Measurements from ENCODE around the gene AARS2.
A peak's percentile ranks its signal among the peaks of the same experiment; 100 is the strongest.

Gene AARS2

DNA sequence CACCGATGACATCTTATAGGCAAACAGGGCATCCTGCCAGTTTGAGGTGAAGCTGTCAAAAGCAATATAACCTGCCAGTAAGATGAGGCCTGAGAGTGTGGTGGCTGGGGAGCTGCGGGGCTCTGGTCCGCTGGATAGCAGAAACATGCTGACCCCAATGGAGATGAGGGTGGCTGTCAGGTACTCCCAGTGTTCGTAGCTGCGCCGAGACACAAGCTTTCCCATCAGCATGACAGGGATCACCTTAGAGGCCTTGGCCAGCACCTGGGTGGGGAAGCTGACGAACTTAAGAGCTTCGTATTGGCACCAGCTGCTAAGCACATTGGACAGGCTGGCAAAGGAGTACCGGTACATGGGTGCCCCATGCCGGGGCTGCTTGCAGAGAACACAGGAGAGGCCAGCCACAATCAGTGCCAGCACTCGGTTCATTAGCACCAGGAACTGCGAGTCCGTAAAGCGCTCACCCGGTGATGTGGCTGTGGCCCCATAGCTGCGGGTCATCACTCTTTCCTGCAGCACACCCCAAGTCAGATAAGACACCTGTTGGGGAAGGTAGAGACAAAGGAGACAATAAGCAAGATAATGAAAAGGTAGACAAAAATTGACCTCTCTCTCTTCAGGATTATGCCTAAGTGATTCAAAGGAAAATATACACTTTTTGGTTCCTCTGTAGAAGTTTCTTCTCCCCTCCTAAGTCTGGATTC is 57.9 kb downstream of the AARS2 start:
- peaks cover 62% of the 10 kb centered on the region for H3K36me3 ChIP-seq
- H3K27me3 ChIP-seq, result peaks cover 7% of the 10 kb centered on the region
- TF ChIP-seq CTCF (IDR thresholded peaks at IDR 0.05), result no peak
- H3K9me3 ChIP-seq, result no peaks in the 10 kb centered on the region
- H3K4me1 ChIP-seq (ENCODE audit: control insufficient read depth in 1 of 2, insufficient read depth in 1 of 2, low read depth in 1 of 2, low read length in 1 of 2), result peaks cover 16 to 17% of the 10 kb centered on the region in 2 experiments
- no peak overlapping the region for H3K4me3 ChIP-seq (ENCODE audit: low read depth in 1 of 2, low read length in 1 of 2)
- H3K27ac ChIP-seq, result no peak overlapping the region

- no peak overlapping the region for H3K27ac ChIP-seq
- H3K27me3 ChIP-seq, result peaks cover 7% of the 10 kb centered on the region
- no peak for TF ChIP-seq CTCF (IDR thresholded peaks at IDR 0.05)
- H3K4me3 ChIP-seq (ENCODE audit: low read depth in 1 of 2, low read length in 1 of 2), result no peak overlapping the region
- H3K4me1 ChIP-seq (ENCODE audit: control insufficient read depth in 1 of 2, insufficient read depth in 1 of 2, low read depth in 1 of 2, low read length in 1 of 2), result peaks cover 16 to 17% of the 10 kb centered on the region in 2 experiments
- no peaks in the 10 kb centered on the region for H3K9me3 ChIP-seq
- peaks cover 54% of the 10 kb centered on the region for H3K36me3 ChIP-seq
Measured at GRCh38 chr6:44254191-44255104, 58.7 kb downstream of the AARS2 start.

- H3K4me1 ChIP-seq (ENCODE audit: control insufficient read depth in 1 of 2, insufficient read depth in 1 of 2, low read depth in 1 of 2, low read length in 1 of 2), result peaks cover 16 to 17% of the 10 kb centered on the region in 2 experiments
Measured at GRCh38 chr6:44253307-44254101, 59.6 kb downstream of the AARS2 start.

DNA sequence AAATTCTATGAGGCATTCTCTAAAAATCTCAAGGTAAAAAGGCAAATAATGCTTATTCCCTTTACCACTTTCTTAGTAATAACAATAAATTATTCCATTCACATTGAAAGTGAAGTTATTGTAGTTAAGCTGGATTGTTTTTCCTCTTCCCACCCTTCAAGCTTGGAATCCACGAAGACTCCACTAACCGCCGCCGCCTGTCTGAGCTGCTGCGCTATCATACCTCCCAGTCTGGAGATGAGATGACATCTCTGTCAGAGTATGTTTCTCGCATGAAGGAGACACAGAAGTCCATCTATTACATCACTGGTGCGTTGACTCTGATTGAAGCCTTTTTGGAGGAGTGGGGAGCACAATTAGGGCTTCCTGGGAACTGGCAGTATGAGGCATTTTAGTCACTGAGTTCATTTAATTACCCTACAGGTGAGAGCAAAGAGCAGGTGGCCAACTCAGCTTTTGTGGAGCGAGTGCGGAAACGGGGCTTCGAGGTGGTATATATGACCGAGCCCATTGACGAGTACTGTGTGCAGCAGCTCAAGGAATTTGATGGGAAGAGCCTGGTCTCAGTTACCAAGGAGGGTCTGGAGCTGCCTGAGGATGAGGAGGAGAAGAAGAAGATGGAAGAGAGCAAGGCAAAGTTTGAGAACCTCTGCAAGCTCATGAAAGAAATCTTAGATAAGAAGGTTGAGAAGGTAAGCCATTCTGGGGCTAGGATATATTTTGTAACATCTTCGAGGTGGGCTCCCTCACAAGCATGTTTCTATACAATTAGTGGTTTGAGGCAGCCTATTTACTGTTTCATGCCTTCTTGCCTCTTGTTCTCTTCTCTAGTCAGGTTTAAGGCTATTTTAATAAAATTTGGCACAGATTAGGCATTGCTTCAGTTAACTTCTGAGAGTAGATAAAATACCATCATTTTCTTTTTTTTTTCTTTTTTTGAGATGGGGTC is 61.3 kb downstream of the AARS2 start:
- peaks cover 4% of the 10 kb centered on the region for H3K27me3 ChIP-seq
- no peak overlapping the region for H3K4me3 ChIP-seq (ENCODE audit: low read depth in 1 of 2, low read length in 1 of 2)
- H3K27ac ChIP-seq, result no peak overlapping the region
- H3K4me1 ChIP-seq (ENCODE audit: control insufficient read depth in 1 of 2, insufficient read depth in 1 of 2, low read depth in 1 of 2, low read length in 1 of 2), result peaks cover 14 to 16% of the 10 kb centered on the region in 2 experiments
- no peaks in the 10 kb centered on the region for H3K9me3 ChIP-seq
- peaks cover 40% of the 10 kb centered on the region for H3K36me3 ChIP-seq
- TF ChIP-seq CTCF (IDR thresholded peaks at IDR 0.05), result no peak

More at GRCh38 chr6:44253307-44254101, 59.6 kb downstream of the AARS2 start:
- Histone ChIP-seq H3K27me3 (peaks cover 7% of the 10 kb centered on the region), H3K36me3 (peaks cover 45% of the 10 kb centered on the region), H3K4me3 (ENCODE audit: low read depth in 1 of 2, low read length in 1 of 2) (no peak overlapping the region), H3K9me3 (no peaks in the 10 kb centered on the region), H3K27ac (no peak overlapping the region)
- TF ChIP-seq CTCF (IDR thresholded peaks at IDR 0.05), result peak; percentile 10

Measured in neutrophil (primary cell).